NOMO-1 (cell line): ENCODE measurements around the gene EXOSC9.
A peak's percentile ranks its signal among the peaks of the same experiment; 100 is the strongest.

Experiments used
- DNase-seq, 2 experiments: peaks; one replicate each; lab custom pipeline; 2025; ENCODE audit not compliant: unreplicated experiment in 2 of 2; lab: John Stamatoyannopoulos, UW

The EXOSC9 gene

DNA sequence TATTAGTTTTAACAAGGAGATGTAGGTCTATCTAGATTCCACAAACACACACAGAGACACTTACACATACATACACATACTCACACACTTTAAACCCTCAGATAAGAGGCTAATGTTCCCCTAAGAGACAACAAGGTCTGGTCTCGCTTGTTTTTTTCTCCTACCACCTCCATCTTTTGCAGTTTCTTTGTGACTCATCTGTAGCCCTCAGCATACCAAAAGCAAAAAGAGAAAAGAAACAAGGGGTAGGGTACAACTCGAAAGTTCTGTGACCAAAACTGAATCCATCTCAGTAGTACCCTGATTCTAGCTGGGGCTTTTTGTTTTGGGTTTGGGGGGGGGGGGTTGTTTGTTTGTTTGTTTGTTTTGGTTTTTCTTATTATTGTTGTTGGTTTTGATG is 12.2 kb upstream of the EXOSC9 start:
- no peak for DNase-seq

DNA sequence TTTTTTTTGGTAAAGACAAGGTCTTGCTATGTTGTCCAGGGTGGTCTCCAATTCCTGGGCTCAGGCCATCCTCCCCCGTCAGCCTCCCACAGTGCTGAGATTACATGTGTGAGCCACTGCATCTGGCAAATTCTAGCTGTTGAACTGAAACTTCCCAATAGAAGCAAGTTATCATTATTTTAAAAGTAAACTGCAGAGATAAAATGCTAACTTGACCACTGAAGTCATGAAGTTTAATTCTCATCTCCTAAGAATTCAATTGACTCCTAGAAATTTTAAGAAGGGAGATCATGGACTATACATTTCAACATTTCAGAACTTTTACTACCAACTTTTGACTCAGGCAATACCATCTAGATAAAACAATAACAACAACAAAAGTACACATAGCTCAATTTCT is 11.7 kb upstream of the EXOSC9 start:
- no peak for DNase-seq

GRCh38 chr4:121789960-121790829 is 10.9 kb upstream of the EXOSC9 start:
- no peak for DNase-seq

DNA sequence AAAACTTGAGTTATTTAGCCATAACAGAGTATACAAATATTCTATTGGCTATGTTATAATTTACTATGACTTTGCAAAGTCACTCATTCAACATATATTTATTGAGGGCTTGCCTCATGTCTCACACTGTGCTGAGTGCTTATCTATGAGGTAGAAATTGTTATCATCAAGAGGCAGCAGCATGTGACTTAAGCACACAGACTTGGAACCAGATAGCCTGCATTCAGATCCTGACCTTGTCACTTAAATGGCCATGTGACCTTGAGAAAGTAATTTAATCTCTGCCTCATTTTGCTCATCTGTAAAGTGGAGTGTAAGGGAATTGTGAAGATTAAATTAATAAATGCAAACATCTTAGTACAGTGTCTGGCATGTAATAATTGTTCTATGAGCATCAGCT is 10.1 kb upstream of the EXOSC9 start:
- no peak for DNase-seq

GRCh38 chr4:121791481-121791880 is 9.6 kb upstream of the EXOSC9 start:
- no peak for DNase-seq

DNA sequence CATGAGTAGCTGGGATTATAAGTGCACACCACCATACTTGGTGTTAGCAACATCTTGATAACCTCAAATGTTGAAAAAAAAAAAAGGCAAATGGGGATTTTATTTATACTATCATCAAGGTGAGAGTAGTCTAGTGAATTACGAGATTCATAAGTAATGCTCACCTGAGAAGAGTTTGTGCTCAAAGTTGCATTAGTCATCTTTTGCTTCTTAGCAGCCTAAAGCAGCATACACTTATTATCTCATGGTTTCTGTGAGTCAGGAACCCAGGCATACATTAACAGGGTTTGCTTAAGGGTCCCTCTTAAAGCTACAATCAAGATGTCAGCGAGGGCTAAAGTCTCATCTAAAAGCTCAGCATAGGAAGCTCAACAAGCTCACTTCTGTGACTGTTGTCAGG is 8.2 kb upstream of the EXOSC9 start:
- no peak for DNase-seq

- DNase-seq: no peak
Observed at GRCh38 chr4:121794505-121795188, 6.5 kb upstream of the EXOSC9 start.

DNA sequence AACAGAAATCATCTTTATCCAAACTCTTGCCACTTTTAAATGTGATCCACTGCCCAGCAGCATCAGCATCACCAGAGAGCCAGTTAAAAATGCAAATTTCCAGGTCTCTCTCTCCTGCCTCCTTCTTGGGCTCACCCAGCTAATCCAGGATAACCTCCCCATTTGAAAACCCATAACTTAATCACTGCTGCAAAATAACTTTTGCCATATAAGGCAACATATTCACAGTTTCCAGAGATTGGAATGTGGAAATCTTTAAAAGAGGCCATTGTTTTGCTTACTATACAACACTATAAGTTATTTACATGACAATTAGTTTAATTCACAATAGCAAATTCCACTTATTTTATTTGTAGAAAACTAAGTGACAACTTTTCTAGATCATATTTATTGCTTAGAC is 4.8 kb upstream of the EXOSC9 start:
- no peak for DNase-seq

DNA sequence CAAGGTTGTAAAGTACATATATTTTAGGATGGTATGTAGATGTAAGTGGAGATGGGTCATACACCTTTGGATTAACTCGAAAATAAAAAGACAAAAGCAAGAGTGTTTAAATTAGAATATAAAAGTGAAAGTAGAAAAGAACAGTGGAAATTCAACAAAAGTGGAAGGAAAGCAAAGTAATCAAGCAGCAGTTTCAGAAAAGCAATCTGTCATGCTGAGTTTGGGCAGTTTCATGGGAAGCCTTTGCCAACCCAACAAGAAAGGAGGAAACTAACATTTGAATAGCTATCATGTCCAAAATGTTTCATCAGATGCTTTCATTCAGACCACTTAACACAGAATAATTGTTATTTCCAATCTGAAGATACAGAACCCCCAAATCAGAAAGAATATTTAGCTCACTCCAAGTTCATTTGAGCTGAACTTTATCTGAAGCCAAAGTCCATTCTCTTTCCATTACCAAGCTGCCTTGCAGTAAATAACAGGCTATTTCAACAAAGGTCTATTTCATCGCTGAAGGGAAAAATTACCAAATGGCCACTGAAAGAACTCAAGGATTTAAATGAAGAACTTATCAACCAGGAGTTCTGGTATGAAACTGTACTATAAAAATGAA is 1.8 kb upstream of the EXOSC9 start:
- DNase-seq: peak in 1 of 2 experiments; percentile 39

DNA sequence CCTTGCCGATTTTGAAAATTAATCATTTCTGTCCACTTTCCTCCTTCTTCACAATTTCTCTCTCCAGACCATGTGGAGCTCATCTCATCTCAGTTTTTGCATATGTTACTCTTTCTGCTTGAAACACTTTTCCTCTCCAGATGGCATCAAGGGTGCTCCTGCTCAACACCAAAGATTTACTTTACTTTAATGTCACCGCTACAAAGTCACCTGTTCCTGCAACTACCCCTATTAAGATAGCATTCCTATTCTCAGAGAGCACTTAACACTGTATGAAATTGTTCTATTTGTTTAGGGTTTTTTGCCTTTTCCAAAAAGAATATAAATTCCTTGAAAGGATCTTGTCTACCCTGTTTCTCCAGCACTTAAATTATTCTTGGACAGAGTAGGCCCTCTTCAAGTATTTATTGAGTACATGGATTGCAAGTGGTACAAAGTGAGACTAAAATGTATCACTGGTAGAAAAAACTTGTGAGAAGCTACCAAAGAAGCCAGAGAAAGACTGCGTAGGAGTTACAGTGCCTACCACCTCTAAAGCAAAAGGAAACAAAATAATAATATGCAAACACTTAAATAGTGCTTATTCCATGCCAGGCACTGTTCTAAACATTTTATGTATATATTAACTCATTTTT is 1.1 kb upstream of the EXOSC9 start:
- no peak for DNase-seq

GRCh38 chr4:121800638-121800960 is 524 bp upstream of the EXOSC9 start:
- DNase-seq: peak in 1 of 2 experiments; percentile 65

- no peak for DNase-seq
Observed at GRCh38 chr4:121801715-121802075, 572 bp downstream of the EXOSC9 start.

- DNase-seq: no peak
Observed at GRCh38 chr4:121806411-121806810, 5.3 kb downstream of the EXOSC9 start.

GRCh38 chr4:121811122-121811521 is 10.0 kb downstream of the EXOSC9 start:
- no peak for DNase-seq

GRCh38 chr4:121814756-121815155 is 13.6 kb downstream of the EXOSC9 start:
- DNase-seq: no peak

- no peak for DNase-seq
Observed at GRCh38 chr4:121817006-121817405, 15.9 kb downstream of the EXOSC9 start.

GRCh38 chr4:121817701-121818100 is 16.6 kb downstream of the EXOSC9 start:
- no peak for DNase-seq

DNA sequence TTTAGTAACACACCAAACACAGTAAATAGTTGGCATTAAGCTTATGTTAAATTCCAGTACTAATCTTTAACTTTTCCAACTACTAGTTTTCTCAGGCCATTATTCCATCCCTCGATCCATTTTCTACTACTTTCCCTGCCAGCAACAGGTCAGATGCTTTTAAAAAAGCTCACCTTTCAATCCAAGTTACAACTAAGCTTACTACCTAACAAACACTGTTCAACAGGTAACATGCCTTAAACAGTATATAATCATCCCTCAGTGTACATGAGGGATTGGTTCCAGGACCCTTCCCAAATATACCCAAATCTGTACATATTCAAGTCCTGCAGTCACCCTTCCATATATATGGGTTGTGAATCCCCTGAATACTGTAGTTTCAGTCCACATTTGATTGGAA is 17.1 kb downstream of the EXOSC9 start:
- DNase-seq: no peak

DNA sequence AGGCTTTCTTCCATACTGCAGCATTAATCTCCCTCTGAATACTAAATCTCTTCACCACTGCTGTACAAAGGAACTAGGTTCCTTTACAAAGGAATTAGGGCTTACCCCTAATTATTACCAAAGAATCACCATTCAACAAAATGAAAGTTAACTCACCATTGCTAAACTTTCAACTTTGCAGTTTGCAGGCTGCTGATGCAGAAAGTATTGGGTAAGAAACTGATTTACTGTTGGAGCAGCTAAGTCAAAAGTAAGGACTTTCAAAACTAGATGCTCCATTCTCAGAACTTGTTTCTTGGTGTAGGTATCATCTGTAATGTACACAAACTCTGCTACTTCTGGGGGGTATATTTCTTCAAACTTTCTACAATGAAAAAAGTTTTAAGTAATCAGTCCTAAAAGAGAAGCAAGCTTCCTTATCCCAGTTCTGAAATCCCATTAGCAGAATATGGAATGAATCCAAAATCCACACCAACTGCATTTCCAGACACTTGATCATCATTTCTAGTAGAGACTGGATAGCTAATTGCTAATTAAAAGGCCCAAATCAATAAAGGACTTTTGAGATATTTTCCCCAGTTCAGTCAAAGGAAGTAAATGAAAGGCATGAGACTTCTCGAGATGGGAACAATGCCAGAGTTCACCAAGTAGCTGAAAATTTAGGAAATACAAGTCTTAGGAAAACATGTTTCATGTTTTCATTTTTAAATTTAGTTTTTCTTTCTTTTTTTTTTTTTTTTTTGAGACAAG is 18.3 kb downstream of the EXOSC9 start:
- DNase-seq: no peak

DNA sequence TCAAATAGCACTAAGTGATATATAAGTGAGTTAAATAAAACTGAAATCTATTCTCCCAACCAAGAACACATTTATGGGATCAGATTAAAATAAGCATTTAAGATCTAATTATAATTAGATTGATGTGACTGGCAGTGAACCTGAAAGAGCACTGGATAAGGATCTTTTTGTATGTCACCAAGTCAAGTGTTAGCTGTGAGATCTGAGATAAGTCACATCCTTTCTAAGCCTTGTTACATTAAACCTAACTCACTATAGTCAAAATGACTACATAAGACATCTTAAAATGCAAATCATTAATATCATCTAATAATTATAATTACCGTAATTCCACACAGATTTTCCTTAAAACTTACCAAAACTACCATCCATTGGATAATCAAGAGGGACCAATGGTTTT is 20.9 kb downstream of the EXOSC9 start:
- no peak for DNase-seq
